ENCODE measurements around the gene LRCOL1. TPM values are rescaled to one million over a fixed set of nuclear protein-coding genes. Genes with fewer than 3 reads are reported as not detected.

LRCOL1 gene
- total and polyA plus RNA-seq, 2 of the 13 experiments (the other 11 are each of a cell fraction or from before 2014, with no cell fraction given) = not detected

DNA sequence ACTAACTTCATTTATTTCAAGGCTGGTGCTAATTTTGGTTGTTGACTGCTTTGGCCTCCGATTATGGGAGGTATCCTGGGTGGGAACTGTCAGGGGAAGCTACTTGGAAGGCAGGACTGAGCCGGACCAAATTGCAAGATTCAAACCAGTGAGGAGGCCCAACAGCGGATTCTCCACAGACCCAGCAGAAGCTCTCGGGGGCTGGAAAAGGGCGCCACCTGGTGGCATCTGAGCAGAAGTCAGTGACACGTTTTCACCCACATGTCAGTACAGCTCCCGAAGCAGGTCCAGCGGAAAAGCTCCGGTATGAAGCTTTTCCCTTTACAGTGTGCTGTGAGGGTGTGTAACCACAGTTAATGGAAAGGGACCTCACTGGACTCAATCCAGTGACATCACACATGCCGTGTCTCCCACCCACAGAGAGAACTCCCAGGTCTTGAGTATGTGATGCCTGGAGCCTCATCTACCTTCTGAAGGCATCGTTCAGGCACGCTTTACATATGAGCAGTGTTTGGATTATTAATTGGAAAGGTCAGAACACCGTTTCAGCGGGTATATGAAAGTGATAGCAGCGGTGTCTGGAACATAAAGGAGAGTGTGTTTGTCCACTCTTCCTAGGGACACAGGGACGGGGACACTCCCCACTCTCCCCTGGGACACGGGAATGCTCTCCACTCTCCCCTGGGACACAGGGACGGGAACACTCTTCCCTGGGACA is 4.6 kb upstream of the LRCOL1 start (continued):
- TF ChIP-seq, protein P1, sequence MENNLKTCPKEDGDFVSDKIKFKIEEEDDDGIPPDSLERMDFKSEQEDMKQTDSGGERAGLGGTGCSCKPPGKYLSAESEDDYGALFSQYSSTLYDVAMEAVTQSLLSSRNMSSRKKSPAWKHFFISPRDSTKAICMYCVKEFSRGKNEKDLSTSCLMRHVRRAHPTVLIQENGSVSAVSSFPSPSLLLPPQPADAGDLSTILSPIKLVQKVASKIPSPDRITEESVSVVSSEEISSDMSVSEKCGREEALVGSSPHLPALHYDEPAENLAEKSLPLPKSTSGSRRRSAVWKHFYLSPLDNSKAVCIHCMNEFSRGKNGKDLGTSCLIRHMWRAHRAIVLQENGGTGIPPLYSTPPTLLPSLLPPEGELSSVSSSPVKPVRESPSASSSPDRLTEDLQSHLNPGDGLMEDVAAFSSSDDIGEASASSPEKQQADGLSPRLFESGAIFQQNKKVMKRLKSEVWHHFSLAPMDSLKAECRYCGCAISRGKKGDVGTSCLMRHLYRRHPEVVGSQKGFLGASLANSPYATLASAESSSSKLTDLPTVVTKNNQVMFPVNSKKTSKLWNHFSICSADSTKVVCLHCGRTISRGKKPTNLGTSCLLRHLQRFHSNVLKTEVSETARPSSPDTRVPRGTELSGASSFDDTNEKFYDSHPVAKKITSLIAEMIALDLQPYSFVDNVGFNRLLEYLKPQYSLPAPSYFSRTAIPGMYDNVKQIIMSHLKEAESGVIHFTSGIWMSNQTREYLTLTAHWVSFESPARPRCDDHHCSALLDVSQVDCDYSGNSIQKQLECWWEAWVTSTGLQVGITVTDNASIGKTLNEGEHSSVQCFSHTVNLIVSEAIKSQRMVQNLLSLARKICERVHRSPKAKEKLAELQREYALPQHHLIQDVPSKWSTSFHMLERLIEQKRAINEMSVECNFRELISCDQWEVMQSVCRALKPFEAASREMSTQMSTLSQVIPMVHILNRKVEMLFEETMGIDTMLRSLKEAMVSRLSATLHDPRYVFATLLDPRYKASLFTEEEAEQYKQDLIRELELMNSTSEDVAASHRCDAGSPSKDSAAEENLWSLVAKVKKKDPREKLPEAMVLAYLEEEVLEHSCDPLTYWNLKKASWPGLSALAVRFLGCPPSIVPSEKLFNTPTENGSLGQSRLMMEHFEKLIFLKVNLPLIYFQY (CRISPR knock-in tag; IDR thresholded peaks at IDR 0.05; ENCODE audit: borderline replicate concordance) = 0 out of 2 replicates have a peak, but pooled peaks have one; percentile 59
- TF ChIP-seq ZNF274 (CRISPR knock-in tag; IDR thresholded peaks at IDR 0.05) = no peak
- TF ChIP-seq PPARG (CRISPR knock-in tag; conservative IDR thresholded peaks at IDR 0.05) = 0 out of 2 replicates have a peak, but pooled peaks have one; percentile 18
- TF ChIP-seq SMAD3 (CRISPR knock-in tag; IDR thresholded peaks at IDR 0.05) = 0 out of 2 replicates have a peak, but pooled peaks have one; percentile 40
- TF ChIP-seq ZNF614 (CRISPR knock-in tag; IDR thresholded peaks at IDR 0.05; ENCODE audit: borderline replicate concordance) = 0 out of 2 replicates have a peak, but pooled peaks have one; percentile 24
- TF ChIP-seq RXRB (CRISPR knock-in tag; IDR thresholded peaks at IDR 0.05; ENCODE audit: borderline replicate concordance) = peak; percentile 21; the same call in 1 of the 2 replicates
- no peak for TF ChIP-seq ADNP (CRISPR knock-in tag; IDR thresholded peaks at IDR 0.05)
- peak; percentile 13; the same call in 1 of the 2 replicates for TF ChIP-seq GABPB1 (CRISPR knock-in tag; IDR thresholded peaks at IDR 0.05)
- TF ChIP-seq, protein P2, sequence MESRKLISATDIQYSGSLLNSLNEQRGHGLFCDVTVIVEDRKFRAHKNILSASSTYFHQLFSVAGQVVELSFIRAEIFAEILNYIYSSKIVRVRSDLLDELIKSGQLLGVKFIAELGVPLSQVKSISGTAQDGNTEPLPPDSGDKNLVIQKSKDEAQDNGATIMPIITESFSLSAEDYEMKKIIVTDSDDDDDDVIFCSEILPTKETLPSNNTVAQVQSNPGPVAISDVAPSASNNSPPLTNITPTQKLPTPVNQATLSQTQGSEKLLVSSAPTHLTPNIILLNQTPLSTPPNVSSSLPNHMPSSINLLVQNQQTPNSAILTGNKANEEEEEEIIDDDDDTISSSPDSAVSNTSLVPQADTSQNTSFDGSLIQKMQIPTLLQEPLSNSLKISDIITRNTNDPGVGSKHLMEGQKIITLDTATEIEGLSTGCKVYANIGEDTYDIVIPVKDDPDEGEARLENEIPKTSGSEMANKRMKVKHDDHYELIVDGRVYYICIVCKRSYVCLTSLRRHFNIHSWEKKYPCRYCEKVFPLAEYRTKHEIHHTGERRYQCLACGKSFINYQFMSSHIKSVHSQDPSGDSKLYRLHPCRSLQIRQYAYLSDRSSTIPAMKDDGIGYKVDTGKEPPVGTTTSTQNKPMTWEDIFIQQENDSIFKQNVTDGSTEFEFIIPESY (CRISPR knock-in tag; IDR thresholded peaks at IDR 0.05) = peak; percentile 41; the same call in 1 of the 2 replicates
- TF ChIP-seq KDM5B (CRISPR knock-in tag; IDR thresholded peaks at IDR 0.05; ENCODE audit: borderline replicate concordance) = no peak
- peak; percentile 88 for TF ChIP-seq ARNTL (CRISPR knock-in tag; IDR thresholded peaks at IDR 0.05)
- peak; percentile 54; the same call in 1 of the 2 replicates for TF ChIP-seq ZNF891 (CRISPR knock-in tag; IDR thresholded peaks at IDR 0.05)
- TF ChIP-seq ZNF567 (CRISPR knock-in tag; IDR thresholded peaks at IDR 0.05; ENCODE audit: borderline replicate concordance) = no peak
- TF ChIP-seq ZFX (CRISPR knock-in tag; IDR thresholded peaks at IDR 0.05; ENCODE audit: low read depth) = 0 out of 2 replicates have a peak, but pooled peaks have one; percentile 32
- 0 out of 2 replicates have a peak, but pooled peaks have one; percentile 39 for TF ChIP-seq ZNF350 (CRISPR knock-in tag; IDR thresholded peaks at IDR 0.05; ENCODE audit: borderline replicate concordance, low read depth)
- TF ChIP-seq SMAD9 (CRISPR knock-in tag; IDR thresholded peaks at IDR 0.05) = no peak
- no peak for TF ChIP-seq KMT2A (CRISPR knock-in tag; IDR thresholded peaks at IDR 0.05)
- no peak for TF ChIP-seq CBX2 (IDR thresholded peaks at IDR 0.05; ENCODE audit: low read depth, low read length)
- TF ChIP-seq CBX2 (CRISPR knock-in tag; IDR thresholded peaks at IDR 0.05; ENCODE audit: low read depth) = no peak

Data from HepG2 (cell line).